Measurements from ENCODE around the gene MAFB. TPM values are rescaled to one million over a fixed set of nuclear protein-coding genes. Genes with fewer than 3 reads are reported as not detected.

Gene MAFB
- total RNA-seq, 1 donor from 2014 or later: 80.5 TPM

DNA sequence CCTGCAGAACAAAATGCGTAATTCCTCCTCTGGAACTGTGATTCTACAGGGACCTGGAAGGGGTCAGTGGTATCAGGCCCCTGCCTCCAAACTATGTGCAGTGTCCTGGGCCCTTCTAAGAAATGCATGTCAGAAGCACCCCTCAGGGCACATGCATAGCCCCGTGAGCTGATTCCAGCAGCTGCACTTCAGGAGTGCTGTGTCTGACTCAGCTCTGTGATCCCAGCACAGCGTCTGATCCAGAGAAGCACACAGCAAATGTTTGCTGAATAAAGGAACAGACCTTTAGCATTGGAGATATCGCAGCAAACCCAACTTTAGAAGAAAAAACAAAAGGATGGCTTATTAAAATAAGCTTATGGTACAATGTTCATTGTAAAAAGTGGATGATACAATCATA, 15.8 kb upstream of the MAFB start:
- Histone ChIP-seq H3K4me3 (no peak overlapping the region), H3K36me3 (no peaks in the 10 kb centered on the region), H3K27ac (no peak overlapping the region), H3K27me3 (no peaks in the 10 kb centered on the region), H3K4me1 (no peaks in the 10 kb centered on the region), H3K9me3 (no peaks in the 10 kb centered on the region)
- no peak for DNase-seq (ENCODE audit: extremely low spot score in 2 of 2)
- intact Hi-C loops (cut with DNase I): no loop called here
- TF ChIP-seq POLR2AphosphoS5 (IDR thresholded peaks at IDR 0.05; ENCODE audit: insufficient read depth in 1 of 2, low read depth in 1 of 2): no peak
- no peak for TF ChIP-seq POLR2A (IDR thresholded peaks at IDR 0.05)
- TF ChIP-seq, protein P1, sequence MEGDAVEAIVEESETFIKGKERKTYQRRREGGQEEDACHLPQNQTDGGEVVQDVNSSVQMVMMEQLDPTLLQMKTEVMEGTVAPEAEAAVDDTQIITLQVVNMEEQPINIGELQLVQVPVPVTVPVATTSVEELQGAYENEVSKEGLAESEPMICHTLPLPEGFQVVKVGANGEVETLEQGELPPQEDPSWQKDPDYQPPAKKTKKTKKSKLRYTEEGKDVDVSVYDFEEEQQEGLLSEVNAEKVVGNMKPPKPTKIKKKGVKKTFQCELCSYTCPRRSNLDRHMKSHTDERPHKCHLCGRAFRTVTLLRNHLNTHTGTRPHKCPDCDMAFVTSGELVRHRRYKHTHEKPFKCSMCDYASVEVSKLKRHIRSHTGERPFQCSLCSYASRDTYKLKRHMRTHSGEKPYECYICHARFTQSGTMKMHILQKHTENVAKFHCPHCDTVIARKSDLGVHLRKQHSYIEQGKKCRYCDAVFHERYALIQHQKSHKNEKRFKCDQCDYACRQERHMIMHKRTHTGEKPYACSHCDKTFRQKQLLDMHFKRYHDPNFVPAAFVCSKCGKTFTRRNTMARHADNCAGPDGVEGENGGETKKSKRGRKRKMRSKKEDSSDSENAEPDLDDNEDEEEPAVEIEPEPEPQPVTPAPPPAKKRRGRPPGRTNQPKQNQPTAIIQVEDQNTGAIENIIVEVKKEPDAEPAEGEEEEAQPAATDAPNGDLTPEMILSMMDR (IDR thresholded peaks at IDR 0.05): no peak

DNA sequence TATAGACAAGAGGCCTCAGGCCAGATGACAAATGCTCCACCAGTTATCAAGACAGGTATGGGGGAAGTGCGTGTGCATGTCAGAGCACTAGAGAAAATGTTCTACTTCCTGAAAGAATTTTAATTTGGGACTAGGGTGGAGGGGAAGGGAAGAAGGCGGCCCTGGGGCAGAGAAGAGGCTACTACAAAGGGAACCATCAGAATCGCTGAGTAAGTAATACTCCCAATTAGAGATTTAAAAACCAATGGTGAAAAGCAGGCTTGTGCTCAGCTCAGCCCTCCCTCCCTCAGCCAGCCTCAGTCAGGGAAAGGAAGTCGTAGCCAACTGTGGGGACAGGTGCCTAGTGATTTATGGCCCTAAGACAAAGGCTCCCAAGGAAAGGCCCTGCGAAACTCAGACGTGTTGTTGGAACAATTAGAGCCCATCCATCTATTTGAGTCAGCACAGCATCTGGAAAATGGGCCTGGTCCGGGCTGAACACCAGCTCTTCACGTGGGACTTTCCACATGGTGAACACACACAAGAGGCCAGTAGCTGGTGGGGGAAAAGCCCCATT, 15.0 kb upstream of the MAFB start:
- Histone ChIP-seq H3K36me3 (no peaks in the 10 kb centered on the region), H3K4me1 (no peaks in the 10 kb centered on the region), H3K27ac (no peak overlapping the region), H3K27me3 (no peaks in the 10 kb centered on the region), H3K9me3 (no peaks in the 10 kb centered on the region), H3K4me3 (no peak overlapping the region)
- intact Hi-C loops (cut with DNase I): no loop called here
- no peak for TF ChIP-seq POLR2AphosphoS5 (IDR thresholded peaks at IDR 0.05; ENCODE audit: insufficient read depth in 1 of 2, low read depth in 1 of 2)
- TF ChIP-seq, protein P1 (IDR thresholded peaks at IDR 0.05): no peak
- no peak for TF ChIP-seq POLR2A (IDR thresholded peaks at IDR 0.05)
- no peak for DNase-seq (ENCODE audit: extremely low spot score in 2 of 2)

DNA sequence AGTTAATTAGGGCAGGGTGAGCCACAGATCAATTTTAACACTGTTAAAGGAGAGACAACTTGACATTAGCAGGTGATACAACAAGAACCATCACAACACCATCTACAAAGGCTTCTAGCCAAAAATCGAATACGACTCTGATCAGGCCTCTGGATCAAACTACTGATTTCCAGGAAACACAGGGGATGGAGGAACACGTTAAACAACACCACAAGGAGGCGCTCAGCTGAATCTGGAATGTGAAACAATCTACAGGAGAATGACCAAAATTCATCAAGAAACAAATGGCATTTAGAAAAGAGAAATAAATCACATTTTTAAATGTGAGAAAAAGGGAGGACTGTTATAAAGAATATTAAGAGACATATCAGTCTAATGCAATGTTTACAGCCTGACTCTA, 13.5 kb upstream of the MAFB start:
- Histone ChIP-seq H3K4me3 (no peak overlapping the region), H3K27me3 (no peaks in the 10 kb centered on the region), H3K36me3 (no peaks in the 10 kb centered on the region), H3K9me3 (no peaks in the 10 kb centered on the region), H3K27ac (no peak overlapping the region), H3K4me1 (no peaks in the 10 kb centered on the region)
- TF ChIP-seq, protein P1 (IDR thresholded peaks at IDR 0.05): no peak
- TF ChIP-seq POLR2A (IDR thresholded peaks at IDR 0.05) (no peak), POLR2AphosphoS5 (IDR thresholded peaks at IDR 0.05; ENCODE audit: insufficient read depth in 1 of 2, low read depth in 1 of 2) (no peak)
- no peak for DNase-seq (ENCODE audit: extremely low spot score in 2 of 2)
- intact Hi-C loops (cut with DNase I): no loop called here

DNA sequence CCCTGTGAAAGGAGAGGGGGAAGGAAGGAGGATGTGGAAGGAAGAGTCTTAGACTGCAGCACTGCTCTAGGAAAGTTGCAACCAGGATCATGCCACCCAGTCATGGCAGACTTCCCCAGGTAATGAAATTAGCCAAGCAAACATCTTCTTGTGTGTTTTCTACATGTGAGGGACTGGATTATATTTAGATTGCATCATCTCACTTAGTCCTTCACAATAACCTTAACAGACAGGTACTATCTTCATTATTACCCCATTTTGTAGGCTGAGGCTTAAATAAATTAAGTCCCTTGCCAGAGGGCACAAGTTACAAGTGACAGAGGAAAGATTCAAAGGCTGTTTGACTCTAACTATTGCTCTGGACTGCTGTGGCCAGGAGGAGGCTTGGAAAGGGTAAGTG, 9.7 kb upstream of the MAFB start:
- intact Hi-C loops (cut with DNase I): loop anchor here (10.0 kb wide), 1 partner anchor 544 kb away; no protein-coding TSS in a partner anchor
- Histone ChIP-seq H3K4me3 (no peak overlapping the region), H3K27me3 (no peaks in the 10 kb centered on the region), H3K9me3 (no peaks in the 10 kb centered on the region), H3K36me3 (no peaks in the 10 kb centered on the region), H3K27ac (no peak overlapping the region), H3K4me1 (no peaks in the 10 kb centered on the region)
- no peak for TF ChIP-seq POLR2A (IDR thresholded peaks at IDR 0.05)
- TF ChIP-seq, protein P1 (IDR thresholded peaks at IDR 0.05): no peak
- no peak for TF ChIP-seq POLR2AphosphoS5 (IDR thresholded peaks at IDR 0.05; ENCODE audit: insufficient read depth in 1 of 2, low read depth in 1 of 2)
- DNase-seq (ENCODE audit: extremely low spot score in 2 of 2): no peak

DNA sequence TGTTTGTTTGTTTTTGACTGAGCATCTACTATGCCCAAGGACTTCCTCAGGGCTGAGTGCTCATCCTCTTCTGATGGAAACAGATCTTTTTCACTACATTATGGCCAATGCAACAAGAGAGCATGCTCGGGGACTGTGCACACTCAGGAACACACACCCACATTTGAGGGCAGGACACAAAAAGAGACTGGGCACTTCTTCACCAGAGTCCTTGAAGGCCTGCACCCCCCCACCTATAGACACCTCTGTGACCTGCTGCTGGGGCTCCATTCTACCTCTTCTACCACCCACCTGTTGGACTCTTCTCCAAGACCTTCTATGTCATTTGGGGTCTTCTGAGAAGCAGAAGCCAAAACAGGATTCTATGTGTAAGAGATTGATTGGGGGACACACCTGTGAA, 9.2 kb upstream of the MAFB start:
- Histone ChIP-seq H3K27ac (no peak overlapping the region), H3K4me3 (no peak overlapping the region), H3K36me3 (no peaks in the 10 kb centered on the region), H3K9me3 (no peaks in the 10 kb centered on the region), H3K27me3 (no peaks in the 10 kb centered on the region), H3K4me1 (no peaks in the 10 kb centered on the region)
- no peak for DNase-seq (ENCODE audit: extremely low spot score in 2 of 2)
- TF ChIP-seq, protein P1 (IDR thresholded peaks at IDR 0.05): no peak
- TF ChIP-seq POLR2A (IDR thresholded peaks at IDR 0.05) (no peak), POLR2AphosphoS5 (IDR thresholded peaks at IDR 0.05; ENCODE audit: insufficient read depth in 1 of 2, low read depth in 1 of 2) (no peak)
- intact Hi-C loops (cut with DNase I): loop anchor here (10.0 kb wide), 1 partner anchor 543 kb away; no protein-coding TSS in a partner anchor

Measured in vagina (tissue), 2 donors.